GM18499 (cell line): ENCODE measurements around the gene COL5A3.
"Not testable (repeated sequence)": the region's sequence is repeated elsewhere in the genome, so short reads cannot be mapped to it uniquely, and the experiment has no call there.

ENCODE experiments used
- ATAC-seq: cut with Tn5 transposase; IDR thresholded peaks from one replicate; pipeline ENCODE4 v1.9.1; 2021; ENCODE audit warnings: moderate number of reproducible peaks; ENCODE audit not compliant: insufficient read depth, unreplicated experiment

Gene COL5A3

DNA sequence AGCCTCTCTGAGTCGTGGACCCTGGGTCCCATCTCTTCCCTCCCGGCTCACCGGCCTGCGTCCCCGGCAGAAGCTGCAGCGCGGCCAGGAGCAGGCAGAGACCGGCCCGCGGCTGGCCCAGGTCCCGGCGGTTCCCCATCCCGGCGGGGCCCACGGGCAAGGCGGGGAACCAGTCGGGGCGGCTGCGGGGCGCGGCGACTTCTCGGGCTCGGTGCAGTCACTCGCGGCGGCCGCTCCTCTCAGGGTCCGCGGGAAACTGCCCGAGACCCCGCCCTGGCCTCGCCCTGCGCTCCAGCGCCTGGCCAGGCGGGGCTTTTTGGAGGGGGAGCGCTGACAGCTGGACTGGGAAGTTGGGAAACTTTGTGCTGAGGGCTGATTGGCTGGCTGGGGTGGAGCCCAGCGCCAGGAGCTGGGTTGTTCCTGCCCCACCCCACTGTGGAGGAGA lies at the start of gene COL5A3:
COL5A3 (minus strand) TSS at position 258 of the 445 bp plus-strand sequence; CDS start at position 139, 119 bp downstream.
- no peak for ATAC-seq

DNA sequence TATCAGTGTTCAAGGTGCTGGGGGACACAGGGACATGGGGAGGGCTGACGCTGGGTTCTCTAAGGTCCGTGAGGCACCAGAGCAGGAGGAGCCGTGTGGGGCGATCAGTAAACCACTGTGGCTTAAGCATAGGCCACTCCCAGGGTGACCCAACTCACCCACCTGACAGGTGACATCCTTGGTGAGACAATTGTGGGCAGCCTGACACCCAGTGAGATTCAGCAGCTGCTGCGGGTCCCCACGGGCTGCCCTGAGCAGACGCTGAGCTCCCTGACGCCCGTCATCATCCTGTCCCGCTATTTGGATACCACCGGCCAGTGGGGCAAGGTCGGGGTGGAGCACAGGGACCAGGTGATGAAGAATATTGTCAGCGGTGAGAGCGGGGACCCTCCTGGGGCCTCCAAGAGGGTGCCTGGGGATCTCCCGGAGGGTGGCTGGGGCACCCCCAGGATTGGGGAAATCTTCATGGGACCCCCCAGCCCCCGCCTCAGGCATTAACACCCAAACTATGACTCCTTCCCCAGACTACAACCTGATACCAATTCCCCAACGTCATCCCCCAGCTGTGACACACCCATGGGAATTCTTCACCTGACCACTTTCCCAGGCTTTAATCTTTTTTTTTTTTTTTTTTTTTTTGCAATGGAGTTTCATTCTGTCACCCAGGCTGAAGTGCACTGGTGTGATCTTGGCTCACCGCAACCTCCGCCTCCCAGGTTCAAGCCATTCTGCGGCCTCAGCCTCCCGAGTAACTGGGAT lies 42.5 kb upstream of the COL5A3 start:
- ATAC-seq = no peak

DNA sequence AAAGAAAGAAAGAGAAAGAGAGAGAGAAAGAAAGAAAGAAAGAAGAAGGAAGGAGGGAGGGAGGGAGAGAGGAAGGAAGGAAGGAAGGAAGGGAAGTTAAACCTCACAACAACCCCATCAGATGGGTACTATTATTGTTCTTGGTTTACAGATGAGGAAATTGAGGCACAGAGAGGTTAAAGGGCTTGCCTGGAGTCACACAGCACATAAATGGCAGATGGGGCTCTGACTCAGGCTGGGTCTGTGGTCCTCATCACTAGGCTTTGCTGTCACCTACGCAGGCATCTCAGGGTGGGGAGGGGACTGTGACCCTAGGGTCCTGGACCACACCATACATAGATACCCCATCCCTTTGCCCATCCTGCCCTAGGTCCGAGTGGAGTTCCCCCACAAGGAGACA lies 39.3 kb upstream of the COL5A3 start:
- ATAC-seq = no peak

DNA sequence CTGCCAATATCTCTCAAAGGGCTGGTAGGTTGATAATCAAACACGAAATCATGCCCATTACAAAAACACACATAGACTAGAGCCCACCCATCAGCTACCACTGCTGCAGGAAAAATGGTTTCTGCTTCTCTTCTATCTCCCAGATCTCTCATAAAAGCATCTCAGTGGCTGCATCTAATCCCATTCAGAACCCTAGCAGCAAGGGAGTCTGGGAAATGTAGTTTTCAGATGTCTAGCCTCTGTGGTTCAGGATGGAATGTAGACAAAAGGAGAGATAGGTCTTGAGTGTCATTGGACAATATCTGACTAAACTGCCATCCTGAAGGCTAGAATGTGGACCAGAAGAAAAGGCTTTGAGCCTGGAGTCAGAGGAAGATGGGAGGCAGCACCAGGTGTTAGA lies 35.1 kb upstream of the COL5A3 start:
- no peak for ATAC-seq

DNA sequence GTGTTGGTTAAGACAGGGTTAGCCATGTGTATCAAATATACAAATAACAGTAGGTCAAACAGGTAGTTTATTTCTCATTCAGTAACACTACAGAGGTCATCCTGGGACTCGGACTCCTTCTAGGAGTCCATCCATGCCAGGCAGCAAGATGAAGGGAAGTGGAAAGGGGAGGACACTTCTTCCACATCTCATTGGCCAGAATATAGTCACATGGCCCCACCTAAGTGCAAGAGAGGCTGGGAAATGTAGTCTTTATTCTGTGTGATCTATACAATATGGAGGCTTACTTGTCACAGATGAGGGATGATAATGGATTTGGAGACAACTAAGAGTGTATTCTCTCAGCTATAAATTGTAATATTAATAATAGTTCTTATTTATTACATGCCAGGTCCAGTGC lies 34.1 kb upstream of the COL5A3 start:
- ATAC-seq = no peak

DNA sequence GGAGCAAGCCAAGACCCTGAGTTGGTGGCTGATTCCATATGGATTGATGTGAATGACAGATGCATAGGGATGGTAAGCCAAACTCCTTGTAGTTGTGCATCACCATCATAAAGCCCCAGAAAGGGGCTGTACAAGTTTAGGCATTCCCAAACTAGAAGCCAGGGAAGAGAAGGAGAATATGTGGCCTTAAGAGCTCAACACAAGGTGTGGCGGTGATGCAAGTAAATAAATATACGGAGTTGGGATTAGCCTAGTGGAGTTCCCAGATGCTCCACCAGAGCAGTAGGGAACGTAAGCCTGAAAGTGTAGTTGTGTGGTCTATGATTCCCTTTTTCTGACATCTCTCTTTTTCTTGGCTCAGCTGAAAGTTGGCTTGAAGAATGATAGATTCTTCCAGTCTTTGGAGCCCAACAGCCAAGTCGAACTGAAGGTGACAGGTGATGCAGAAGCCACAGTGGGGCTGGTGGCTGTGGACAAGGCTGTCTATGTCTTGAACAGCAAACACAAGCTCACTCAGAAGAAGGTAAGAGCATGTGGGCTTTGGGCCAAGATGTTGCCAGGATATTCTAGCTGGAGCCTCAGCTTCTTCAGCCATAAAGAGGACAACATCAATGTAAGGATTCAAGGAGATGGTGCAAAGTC lies 33.1 kb upstream of the COL5A3 start:
- ATAC-seq = no peak

DNA sequence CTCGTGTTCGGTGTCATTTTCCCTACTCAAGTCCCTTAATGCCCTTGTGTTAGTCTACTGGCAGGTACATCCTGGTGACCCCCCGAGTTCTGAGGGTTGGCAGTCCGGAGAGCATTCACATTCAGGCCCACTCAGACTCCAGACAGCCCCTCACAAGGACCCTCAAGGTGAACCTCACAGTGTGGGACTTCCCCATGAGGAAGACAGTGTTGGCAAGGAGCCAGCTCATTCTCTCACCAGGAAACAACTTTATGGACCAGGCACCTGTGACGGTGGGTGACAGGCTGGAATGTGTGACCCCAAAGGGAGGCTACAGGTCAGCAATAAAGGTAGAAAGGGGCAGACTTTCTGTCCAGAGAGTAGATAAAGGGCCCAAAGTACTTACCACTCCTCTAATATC lies 27.5 kb upstream of the COL5A3 start:
- ATAC-seq = no peak

DNA sequence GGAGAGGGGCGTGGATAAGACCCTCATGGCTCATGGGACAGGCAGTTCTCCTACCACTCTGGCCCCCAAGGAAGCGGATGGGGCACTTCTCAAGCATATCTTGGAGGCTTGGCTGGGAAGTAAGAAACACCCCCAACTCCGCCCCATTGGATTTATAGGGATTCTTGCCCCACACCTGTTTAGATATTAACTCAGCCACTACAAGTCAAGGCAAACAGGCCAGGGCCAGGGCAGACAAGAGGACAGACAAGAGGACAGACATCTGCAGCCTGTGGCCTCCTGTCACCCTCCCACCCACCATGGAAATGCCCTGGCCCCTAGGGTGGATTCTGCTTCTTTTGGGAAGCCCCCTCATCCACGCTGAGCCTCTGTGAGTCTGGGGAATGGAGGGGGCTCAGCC lies 27.1 kb upstream of the COL5A3 start:
- ATAC-seq = no peak

DNA sequence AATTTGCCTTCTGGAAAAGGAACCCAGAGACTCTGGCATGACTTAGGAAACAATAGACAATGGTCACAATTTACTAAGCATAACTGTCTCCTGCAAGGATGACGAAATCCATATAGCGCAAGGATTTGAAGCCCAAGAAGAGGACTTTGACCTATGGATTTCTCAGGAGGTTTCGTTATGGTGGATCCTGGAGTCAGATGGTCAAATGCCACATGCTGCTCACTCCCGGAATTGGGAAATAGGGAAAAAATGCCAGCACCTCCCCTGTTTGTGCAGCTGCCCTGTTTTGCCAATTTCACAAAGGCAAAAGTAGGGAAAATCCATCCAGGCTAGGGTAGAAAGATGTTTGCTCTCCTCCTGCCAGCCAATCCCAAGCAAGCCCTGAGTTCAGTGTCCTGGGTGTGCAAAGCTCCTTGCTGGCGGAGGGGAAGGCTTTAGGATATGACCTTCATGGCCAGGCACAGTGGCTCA lies 26.3 kb upstream of the COL5A3 start:
- no peak for ATAC-seq

DNA sequence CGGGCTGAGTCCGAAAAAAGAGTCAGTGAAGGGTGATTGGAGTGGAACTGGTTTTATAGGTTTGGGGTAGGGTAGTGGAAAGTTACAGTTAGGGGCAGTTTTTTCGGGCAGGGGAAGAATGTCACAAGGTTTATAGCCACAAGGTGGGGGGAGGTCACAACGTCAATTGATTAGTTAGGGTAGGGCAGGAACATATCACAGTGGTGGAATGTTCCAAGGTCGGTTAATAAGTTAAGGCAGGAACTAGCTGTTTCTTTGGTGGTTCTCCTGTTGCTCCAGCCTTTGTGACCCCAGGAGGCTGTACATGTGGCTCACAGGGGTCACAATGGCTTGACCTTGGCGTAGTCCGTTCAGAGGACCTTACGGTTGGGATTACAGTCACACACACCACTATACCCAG lies 23.3 kb upstream of the COL5A3 start:
- ATAC-seq = no peak

DNA sequence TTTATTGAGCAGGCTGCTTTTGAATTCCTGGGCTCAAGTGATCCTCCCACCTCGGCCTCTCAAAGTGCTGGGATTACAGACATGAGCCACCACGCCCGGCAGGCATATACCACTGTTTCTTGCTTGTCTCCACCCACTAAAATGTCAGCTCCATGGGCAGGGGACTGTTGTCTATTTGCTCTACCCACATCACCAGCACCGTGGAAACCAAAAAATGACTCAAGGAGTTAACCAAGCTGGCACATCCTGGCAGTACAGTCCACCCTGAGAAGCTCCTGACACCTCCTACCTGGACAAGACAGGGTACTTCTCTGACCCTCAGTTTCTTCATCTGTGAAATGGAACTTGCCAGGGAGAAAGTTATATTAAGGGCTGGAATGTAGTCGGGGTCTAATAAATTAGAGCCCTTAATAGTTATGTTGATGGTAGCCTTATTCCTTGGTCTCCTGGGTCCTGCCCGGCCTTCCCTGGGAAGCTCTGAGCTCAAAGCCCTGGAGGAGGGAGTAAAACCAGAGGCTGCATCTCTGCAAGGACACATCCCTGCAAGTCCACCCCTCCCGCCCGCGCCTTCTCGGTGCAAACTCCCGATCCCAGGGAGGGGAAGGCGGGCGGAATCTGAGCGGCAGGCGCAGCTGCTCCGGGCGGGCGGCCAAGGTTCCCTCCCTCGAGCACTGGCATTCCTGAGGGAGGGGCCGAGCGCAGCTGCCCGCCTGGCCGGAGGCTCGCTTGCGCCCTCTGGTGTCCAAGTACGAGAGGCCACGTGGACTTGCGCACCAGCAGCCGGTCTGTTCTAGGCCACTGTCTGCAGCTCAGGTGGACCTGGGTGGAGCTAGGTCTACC lies 17.1 kb upstream of the COL5A3 start:
- no peak for ATAC-seq

DNA sequence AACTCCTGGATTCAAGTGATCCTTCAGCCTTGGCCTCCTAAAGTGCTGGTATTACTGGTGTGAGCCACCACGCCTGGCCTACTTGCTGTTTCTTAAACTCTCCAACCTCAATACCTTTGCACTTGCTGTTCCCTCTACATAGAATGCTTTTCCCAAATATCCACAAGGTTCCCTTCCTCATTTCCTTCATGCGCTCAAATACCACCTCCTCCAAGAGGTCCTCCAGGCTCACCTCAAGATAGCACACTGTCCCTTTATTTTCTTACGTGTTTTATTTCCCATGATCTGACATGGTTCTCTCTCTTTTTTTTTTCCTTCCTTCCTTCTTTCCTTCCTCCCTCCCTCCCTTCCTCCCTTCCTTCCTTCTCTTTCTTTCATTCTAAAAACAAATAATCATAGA lies 16.4 kb upstream of the COL5A3 start:
- ATAC-seq = no peak

DNA sequence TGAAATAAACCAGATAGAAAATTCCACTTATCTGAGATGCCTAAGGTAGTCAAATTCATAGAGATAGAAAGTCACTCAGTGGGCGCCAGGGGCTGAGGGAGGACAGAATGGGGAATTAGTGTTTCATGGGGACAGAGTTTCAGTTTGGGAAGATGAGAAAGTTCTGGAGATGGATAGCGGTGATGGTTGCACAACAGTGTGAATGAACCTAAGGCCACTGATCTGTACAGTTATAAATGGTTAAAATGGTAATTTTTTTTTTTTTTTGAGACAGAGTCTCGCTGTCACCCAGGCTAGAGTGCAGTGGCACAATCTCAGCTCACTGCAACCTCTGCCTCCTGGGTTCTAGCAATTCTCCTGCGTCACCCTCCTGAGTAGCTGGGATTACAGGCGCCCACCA lies 12.8 kb upstream of the COL5A3 start:
- ATAC-seq = not testable (repeated sequence)

DNA sequence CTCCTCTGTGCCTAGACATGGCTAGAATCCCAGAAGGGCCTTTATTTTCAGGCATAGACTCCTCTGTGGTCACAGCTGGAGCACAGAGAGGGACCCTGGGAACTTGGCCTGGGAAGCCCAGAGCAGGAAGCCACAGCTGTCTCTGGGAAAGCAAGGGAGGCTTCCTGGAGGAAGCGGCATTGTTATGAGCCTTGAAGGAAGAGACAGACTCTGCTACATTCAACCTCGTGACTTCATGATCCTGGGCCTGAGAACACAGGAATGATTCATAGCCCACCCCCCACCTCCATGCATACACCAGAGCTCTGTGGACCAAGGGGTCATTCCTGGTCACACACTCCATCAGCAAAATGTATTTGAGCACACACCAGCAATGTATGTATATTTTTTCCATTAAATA lies 11.6 kb upstream of the COL5A3 start:
- no peak for ATAC-seq

DNA sequence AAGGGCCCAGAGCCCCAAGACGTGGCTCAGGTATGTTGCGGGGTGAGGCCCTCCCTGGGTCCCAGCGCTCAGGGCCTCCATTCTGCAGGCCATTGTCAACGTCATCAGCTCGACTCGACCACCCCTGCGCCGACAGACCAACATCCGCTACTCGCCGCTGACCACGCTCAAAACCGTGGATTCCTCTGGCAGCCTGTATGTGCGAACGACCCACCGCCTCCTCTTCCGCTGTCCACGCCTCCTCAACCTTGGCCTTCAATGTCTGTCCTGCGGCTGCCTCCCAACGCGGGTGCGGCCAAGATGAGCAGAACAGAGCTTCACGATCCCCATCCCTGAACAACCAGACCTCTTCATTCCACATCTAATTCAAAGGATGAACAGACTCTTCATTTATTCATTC lies 11.1 kb upstream of the COL5A3 start:
- no peak for ATAC-seq

DNA sequence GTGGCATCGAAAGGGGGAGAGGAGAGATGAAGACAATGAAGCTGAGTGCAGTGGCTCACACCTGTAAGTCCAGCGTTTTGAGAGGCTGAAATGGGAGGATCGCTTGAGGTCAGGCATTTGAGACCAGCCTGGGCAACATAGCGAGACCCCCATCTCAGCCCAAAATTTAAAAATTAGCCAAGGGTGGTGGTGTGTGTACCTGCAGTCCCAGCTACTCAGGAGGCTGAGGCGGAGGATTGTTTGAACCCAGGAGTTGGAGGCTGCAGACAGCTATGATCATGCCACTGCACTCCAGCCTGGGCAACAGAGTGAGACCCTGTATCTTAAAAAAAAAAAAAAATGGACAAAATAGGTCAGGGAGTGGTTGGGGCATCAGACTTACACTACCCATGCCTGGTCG lies 10.5 kb upstream of the COL5A3 start:
- no peak for ATAC-seq

DNA sequence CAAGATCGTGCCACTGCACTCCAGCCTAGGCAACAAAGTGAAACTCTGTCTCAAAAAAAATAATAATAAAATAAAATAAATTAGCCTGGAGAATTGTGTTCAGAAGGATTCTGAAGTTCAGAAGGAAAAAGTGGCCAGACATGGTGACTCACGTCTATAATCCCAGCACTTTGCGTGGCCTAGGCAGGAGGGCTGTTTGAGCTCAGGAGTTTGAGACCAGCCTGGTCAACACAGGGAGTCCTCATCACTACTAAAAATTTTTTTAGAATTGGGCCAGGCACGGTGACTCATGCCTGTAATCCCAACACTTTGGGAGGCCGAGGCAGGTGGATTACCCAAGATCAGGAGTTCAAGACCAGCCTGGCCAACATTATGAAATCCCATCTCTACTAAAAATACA lies 8.9 kb upstream of the COL5A3 start:
- no peak for ATAC-seq

DNA sequence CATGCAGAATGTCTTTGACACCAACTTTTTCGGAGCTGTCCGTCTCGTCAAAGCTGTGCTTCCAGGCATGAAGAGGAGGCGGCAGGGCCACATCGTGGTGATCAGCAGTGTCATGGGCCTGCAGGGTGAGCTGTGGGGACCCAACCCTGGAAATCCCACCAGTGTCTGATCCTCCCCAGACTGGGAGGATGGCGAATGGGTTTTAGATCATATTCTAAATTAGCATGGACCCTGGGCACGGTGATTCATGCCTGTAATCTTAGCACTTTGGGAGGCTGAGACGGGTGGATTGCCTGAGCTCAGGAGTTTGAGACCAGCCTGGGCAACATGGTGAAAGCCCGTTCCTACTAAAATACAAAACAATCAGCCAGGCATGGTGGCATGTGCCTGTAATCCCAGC lies 8.5 kb upstream of the COL5A3 start:
- no peak for ATAC-seq

DNA sequence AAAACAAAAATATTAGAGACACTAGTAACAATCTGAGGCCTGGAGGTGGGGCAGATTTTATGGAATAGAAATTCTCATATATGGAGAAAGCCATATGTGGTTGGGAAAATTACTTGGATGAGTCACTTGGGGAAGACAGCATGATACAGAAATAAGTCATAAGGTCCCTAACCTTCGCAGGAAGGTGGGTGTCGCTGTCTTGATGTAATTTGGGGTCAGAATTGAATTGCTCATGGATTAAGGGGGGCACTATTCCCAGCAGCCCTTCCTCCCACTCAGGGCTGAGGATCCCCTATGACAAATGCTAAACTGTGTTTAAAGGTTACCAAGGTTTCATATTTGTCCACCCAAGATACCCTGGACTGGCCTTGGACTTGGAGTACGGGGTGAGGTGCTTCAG lies 8.0 kb upstream of the COL5A3 start:
- ATAC-seq = no peak

DNA sequence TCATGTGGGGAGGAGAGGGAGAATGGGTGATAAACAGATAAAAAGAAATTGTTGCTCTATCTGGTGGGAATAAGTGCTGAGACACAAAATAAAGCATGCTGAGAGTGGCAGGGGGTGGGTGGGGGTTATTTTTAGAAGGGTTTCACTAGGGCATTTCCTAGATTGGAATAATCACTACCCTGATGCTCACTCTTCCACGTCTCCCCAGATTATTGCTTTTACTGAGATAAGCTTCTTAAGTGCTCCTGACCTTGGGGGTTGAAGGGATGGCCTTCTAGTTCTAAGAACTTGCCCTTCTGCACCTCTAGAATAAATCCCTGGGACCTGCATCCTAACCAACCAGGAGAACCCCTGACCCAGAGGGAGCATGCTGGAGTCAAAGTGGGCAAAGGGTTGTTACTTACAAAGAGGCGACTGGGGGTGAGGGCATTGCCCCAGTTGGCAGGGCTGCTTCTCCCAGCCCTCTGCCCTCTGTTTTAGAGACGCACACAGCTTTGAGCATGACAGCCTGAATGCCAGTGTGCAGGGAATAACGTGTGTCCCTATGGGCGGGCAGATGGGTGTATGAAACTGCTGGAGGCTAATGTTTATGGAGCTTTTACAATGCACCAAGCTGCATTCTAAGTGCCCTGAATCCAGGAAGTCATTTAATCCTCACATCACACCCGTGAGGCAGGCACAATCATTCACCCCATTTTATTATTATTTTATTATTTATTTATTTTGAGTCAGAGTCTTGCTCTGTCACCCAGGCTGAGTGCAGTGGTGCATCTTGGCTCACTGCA lies 3.7 kb upstream of the COL5A3 start:
- ATAC-seq = no peak
